DMS79 (cell line): ENCODE data around the gene HAVCR2.

Experiments used
- DNase-seq: peaks from one replicate; lab custom pipeline; 2025; lab: John Stamatoyannopoulos, UW

HAVCR2 gene

GRCh38 chr5:157108976-157109375 is at the start of gene HAVCR2:
HAVCR2 (minus strand) TSS chr5:157109044; CDS start chr5:157108983, 61 bp downstream.
- DNase-seq = peak; percentile 42

GRCh38 chr5:157157293-157157891 is 48.5 kb upstream of the HAVCR2 start:
- DNase-seq = no peak

GRCh38 chr5:157155297-157155696 is 46.5 kb upstream of the HAVCR2 start:
- no peak for DNase-seq

- no peak for DNase-seq
Measured at GRCh38 chr5:157150995-157151394, 42.2 kb upstream of the HAVCR2 start.

GRCh38 chr5:157148734-157149615 is 40.1 kb upstream of the HAVCR2 start:
- DNase-seq = no peak

DNA sequence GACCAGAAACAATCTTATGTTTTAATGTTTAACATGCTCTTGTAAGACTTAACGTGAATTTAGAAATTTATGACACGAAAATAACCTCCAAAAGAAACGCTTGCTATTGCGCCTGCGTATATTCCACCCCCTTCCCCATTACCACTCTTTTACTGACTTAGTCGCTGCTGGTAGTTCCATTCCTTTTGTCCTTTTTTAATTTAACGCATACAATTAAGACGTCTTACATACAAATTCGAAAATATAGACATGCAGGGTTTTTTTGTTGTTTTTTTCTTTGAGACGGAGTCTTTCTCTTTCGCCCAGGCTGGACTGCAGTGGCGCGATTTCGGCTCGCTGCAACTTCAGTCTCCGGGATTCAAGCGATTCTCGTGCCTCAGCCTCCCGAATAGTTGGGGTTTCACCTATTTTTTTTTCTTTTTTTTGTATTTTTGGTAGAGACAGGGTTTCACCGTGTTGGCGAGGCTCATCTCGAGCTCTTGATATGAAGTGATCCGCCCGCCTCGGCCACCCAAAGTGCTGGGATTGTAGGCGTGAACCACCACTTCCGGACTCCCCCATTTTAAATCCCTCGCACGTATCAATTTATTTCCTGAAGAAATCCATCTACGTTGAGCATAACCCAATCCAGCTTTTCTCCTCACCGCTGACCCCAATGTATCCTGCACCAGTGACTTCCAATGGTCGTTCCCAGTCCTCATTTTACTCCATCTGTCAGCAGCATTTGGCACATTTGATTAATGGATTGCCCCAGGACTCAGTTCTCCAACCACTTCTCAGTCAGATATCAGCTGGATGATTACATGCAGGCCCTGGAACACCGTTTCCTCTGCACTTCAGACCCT is 34.5 kb upstream of the HAVCR2 start:
- no peak for DNase-seq

DNA sequence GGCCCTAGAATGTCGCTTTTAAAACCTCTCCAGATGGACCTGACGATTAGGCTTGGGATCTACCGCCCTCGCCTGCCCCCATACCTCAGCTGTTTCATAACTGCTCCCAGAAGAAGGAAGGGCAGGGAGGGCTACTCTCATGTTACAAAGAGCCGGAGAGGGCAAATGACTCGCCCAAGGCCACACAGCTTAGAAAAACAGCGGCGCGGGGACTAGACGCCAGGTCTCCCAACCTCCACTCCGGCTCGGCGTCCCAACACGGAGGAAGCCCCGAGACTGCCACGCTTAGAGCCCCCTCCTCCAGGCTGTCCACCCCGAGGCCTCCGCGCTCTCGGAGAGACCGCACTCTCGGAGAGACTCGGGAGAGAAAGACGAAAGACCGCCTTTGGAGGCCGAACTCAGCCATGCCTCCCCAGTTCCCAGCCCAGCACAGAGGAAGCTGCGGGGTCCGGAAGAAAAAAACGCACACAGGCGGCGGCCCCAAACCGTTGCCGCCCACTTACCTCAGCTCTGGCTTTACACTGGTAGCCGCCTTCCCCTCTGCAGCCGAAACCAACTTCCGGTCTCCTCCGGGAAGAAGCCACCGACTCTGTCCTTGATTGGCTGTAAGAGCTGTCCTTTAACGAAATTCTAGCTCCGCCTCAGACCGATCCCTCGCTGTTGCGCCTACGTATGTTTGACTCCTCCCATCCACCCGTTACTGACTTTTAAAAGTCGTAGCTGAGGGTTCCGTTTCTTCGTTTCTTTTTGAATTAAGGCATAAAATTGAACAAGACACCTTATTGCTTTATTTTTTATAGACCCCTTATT is 33.7 kb upstream of the HAVCR2 start, which contains the start of gene MED7:
MED7 (minus strand) TSS at position 549 of the 810 bp plus-strand sequence. CDS start 3,434 bp downstream, outside the sequence.
- peak; percentile 86 for DNase-seq

DNA sequence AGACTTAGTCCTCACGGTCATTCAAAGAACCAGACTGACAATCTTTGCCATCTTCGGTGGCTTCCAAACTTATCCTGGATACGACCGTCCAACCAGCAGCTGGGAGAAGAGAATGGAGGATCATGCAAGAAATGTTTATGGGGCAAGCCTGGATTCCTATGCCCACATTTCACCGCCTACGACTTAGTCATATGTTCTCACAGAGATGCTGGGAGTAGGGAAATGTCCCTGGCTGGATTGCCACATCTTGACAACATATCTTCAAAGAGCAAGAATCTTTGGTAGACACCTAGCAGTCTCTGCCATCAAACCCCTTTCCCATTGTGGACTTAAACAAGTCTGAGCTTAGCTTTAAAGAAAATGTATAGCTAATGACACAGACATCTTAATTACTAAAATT is 28.8 kb upstream of the HAVCR2 start:
- DNase-seq = no peak

- DNase-seq = no peak
Measured at GRCh38 chr5:157132281-157132612, 23.4 kb upstream of the HAVCR2 start.

GRCh38 chr5:157130925-157131324 is 22.1 kb upstream of the HAVCR2 start:
- peak; percentile 34 for DNase-seq

DNA sequence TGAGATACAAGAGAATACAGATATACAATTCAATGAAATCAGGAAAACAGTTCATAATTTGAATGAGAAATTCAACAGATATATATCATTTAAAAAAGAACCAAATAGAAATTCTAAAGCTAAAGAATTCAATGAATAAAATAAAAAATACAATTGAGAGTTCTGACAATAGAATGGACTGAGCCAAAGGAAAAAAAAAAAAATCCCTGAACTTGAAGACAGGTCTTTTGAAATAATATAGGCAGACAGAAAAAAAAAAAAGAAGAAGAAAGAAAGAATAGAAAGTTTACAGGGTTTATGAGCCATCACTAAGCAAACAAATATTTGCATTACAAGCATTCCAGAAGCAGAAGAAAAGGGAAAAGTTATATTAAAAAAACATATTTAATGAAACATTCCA is 12.9 kb upstream of the HAVCR2 start:
- DNase-seq = no peak

DNA sequence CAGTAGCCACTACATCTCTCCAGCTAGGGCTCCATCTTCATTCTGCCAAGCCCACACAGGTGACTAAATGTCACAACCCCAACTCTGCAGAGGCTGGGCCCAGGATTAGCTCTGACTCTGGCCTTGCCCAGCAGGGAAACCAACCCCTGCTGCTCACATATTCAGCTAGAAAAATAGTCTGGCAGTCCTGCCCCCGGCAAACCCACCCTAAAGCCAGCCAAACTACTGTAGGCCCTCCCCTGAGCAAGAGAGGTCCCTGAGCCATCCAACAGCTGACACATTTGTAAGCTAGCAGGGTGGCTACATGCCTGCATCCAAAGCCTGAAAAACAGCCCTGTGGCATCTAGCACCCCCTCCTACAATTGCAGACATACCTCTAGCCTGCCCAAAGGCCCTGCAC is 11.3 kb upstream of the HAVCR2 start:
- no peak for DNase-seq

DNA sequence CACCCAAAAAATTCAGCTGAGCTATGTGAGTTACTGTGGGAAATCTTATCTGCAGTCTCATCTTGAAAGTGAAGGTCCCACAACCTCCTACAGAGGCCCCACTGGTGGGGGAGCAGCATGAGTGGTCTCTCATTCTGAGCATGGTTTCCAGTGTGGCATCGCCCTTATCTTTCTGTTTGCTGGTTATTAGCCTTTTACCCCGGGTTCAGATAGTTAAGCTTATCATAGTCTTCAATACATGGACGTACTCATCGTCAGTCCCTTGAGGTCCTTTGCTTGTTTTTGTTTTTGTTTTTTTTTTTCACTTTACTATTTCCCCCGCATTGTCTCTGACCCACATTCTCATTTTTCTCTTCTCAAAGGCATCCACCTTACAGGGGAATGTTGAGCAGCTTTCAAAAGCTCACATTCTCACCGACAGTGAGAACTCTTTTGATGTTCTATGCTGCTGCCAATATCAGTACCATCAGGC is 7.7 kb upstream of the HAVCR2 start:
- DNase-seq = no peak

- DNase-seq = no peak
Measured at GRCh38 chr5:157115502-157115901, 6.7 kb upstream of the HAVCR2 start.

DNA sequence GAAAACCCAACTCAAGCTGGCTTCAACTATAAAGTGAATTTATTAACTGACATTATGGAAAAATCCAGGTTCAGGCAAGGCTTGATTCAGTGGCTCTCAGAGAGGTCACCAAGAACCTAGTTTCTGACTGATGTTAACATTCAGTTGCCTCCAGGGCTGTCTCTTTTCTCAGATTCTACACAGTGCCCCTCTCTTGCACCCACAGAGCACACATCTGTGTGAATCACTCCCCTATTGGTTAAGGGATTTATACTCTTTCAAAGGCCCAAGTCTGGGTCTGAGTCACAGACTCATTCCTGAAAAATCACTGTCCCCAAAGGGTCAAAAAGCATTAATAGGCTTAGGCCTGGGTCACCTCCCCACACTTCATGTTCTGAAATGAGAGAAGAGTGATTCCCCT is 6.2 kb upstream of the HAVCR2 start:
- DNase-seq = no peak

DNA sequence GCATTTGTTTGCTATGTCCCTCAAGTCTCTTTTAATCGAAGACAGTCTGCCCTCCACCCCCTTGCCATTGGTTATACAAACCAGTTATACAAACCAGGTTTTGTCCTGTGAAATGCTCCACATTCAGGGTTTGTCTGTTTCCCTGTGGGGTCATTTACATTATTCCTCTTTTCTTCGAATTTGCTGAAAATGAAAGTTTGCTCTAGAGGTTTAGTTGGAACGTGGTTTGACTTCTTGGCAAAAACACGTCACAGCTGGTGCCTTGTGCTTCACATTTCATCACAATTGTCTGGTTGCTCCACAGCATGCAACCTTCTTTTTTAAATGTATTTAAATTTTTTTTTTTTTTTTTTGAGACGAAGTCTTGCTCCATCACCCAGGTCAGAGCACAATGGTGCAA is 4.2 kb upstream of the HAVCR2 start:
- DNase-seq = no peak

GRCh38 chr5:157109744-157110143 is 900 bp upstream of the HAVCR2 start:
- DNase-seq = no peak

GRCh38 chr5:157107508-157107907 is 1.3 kb downstream of the HAVCR2 start:
- no peak for DNase-seq

- no peak for DNase-seq
Measured at GRCh38 chr5:157106630-157107461, 2.0 kb downstream of the HAVCR2 start.

DNA sequence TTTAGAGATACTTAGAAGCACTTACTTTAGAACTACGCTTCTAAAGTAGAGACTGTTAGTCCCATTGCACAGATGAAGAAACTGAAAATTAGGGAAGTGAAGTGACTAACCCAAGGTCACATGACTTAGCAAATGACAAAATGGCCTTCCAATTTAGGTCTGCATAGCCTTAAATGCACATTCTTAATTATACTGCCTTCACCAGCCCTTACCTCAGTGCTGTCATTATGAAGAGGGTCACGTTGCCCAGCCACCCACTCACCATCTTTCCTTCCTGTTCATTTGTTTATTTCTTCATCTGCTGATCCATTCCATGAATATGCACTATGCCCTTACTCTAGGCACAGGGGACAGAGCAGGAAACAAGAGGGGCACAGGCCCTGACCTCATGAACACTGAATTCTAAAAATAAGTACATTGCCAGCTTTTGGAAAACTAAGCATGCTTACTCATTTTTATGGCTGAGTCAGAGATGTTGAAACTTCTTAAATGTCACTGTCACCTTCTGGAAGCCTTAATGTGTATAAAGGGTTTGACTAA is 8.6 kb downstream of the HAVCR2 start:
- no peak for DNase-seq
